GM23248 (cell line): ENCODE data around the gene HEATR5A.

Experiments used
- EZH2 ChIP-seq: fragments of 200-600 bp; sonication (generic); IDR thresholded peaks from 2 replicates; pipeline ENCODE4 v1.6.1; 2018; ENCODE audit warnings: antibody characterized with exemption, mild to moderate bottlenecking; ENCODE audit not compliant: insufficient read depth, poor library complexity, severe bottlenecking
- EZH2phosphoT487 ChIP-seq: fragments of 200-600 bp; sonication (generic); IDR thresholded peaks from 2 replicates; pipeline ENCODE4 v1.6.1; 2018; ENCODE audit warnings: antibody characterized with exemption, moderate library complexity, mild to moderate bottlenecking, low read depth; ENCODE audit not compliant: insufficient read depth

DNA sequence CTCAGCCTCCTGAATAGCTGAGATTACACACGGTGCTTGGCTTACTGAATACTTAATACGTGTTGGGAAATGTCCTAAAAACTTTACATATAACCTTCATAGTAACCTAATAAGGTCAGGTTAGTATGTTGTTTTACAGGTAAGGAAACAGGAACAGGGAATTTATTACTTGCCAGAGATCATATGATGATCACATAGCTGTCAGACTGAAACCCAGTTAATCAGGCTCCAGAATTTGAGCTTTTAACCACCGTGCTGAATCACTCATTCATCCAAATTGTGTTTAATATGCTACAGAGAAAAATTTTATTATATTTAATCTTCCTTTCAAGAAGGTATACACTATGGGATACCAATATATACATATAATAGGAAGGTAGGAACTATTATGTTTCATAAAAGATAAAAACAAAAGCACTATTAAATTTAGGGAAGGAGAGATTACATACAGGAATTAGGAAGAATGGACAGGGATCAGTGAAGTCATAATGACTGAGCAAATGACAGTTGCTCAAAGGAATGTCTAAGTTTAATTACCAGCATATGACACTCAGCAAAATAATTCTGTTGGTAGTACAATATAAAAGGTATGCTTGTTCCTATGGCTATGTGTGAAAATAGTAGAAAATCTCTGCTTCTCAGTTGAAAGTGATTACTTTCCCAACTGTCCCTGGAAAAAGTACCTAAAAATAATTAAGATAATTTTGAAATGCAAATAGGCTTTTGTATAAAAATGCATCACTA, 59.3 kb downstream of the HEATR5A start:
- TF ChIP-seq EZH2 (no peak), EZH2phosphoT487 (no peak)
